ENCODE measurements around the gene GABBR2. TPM values are rescaled to one million over a fixed set of nuclear protein-coding genes. Genes with fewer than 3 reads are reported as not detected.

Gene GABBR2
- total and polyA plus RNA-seq, 9 of the 15 experiments (the other 6 are each of a cell fraction or from before 2014, with no cell fraction given): 0.15 to 1.9 (median 0.32) TPM

- Histone ChIP-seq H3K9me1 (ENCODE audit: control insufficient read depth, insufficient read depth, low read length) (no peaks in the 10 kb centered on the region), H3K4me1 (replicated peaks in 1 of 2; ENCODE audit: control insufficient read depth in 2 of 2, insufficient read depth in 2 of 2, low read length in 2 of 2) (no peaks in the 10 kb centered on the region; a peak in 1 of 5 replicates), H3K27ac (ENCODE audit: extremely low read depth, low read depth, low read length) (no peak overlapping the region), H2AFZ (ENCODE audit: low read depth, low read length) (no peak overlapping the region), H3K9me3 (replicated peaks; ENCODE audit: control insufficient read depth, insufficient read depth, low read depth, low read length) (no peaks in the 10 kb centered on the region), H3K79me2 (ENCODE audit: control insufficient read depth, insufficient read depth, low read length) (no peaks in the 10 kb centered on the region), H4K20me1 (replicated peaks; ENCODE audit: control insufficient read depth, insufficient read depth, low read length) (no peaks in the 10 kb centered on the region), H3K9ac (ENCODE audit: insufficient read depth in 1 of 2, low read depth in 2 of 2, low read length in 2 of 2) (no peak overlapping the region), H3K27me3 (ENCODE audit: control insufficient read depth in 2 of 2, insufficient read depth in 2 of 2, low read length in 2 of 2) (no peaks in the 10 kb centered on the region; a peak in 1 of 5 replicates), H3K4me3 (no peak overlapping the region), H3K4me2 (ENCODE audit: insufficient read depth, low read length) (no peak overlapping the region), H3K36me3 (ENCODE audit: control insufficient read depth, insufficient read depth, low read length) (no peaks in the 10 kb centered on the region)
- intact Hi-C loops (cut with micrococcal nuclease) (no loop called here), in situ Hi-C loops (cut with MboI) (no loop called here)
- ChIA-PET CTCF (ENCODE audit: low intra/inter-chr PET ratio) (no interaction called here), POLR2A (interaction anchor here (1.7 kb wide), 1 partner anchor 9 kb away, joined by 5 read pairs; no protein-coding TSS in a partner anchor)
- TF ChIP-seq ZNF140 (CRISPR knock-in tag; IDR thresholded peaks at IDR 0.05) (no peak), FOSL1 (tag; conservative IDR thresholded peaks at IDR 0.05) (peak; percentile 53; the same call in 1 of the 2 replicates), ESRRA (IDR thresholded peaks at IDR 0.05; ENCODE audit: borderline replicate concordance, low read depth) (no peak), JUND (IDR thresholded peaks at IDR 0.05; ENCODE audit: borderline replicate concordance, low read depth, low read length) (no peak), JUND (tag; IDR thresholded peaks at IDR 0.05; ENCODE audit: borderline replicate concordance, low read depth, low read length) (0 out of 3 replicates have a peak, but pooled peaks have one; percentile 23), POLR3G (IDR thresholded peaks at IDR 0.05; ENCODE audit: extremely low read depth, insufficient read length, insufficient replicate concordance) (peak; percentile 18), ATF3 (IDR thresholded peaks at IDR 0.05) (peak; percentile 37), ATF3 (CRISPR knock-in tag; conservative IDR thresholded peaks at IDR 0.05) (no peak), ZNF830 (CRISPR knock-in tag; IDR thresholded peaks at IDR 0.05) (no peak), NFE2 (IDR thresholded peaks at IDR 0.05; ENCODE audit: low read depth) (peak; percentile 24; the same call in 1 of the 2 replicates)
- TF ChIP-seq, protein P1, sequence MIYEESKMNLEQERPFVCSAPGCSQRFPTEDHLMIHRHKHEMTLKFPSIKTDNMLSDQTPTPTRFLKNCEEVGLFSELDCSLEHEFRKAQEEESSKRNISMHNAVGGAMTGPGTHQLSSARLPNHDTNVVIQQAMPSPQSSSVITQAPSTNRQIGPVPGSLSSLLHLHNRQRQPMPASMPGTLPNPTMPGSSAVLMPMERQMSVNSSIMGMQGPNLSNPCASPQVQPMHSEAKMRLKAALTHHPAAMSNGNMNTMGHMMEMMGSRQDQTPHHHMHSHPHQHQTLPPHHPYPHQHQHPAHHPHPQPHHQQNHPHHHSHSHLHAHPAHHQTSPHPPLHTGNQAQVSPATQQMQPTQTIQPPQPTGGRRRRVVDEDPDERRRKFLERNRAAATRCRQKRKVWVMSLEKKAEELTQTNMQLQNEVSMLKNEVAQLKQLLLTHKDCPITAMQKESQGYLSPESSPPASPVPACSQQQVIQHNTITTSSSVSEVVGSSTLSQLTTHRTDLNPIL (CRISPR knock-in tag; IDR thresholded peaks at IDR 0.05): no peak
- DNase-seq (ENCODE audit: extremely low read depth in 1 of 4, low spot score in 3 of 4): no peak
- WGBS (ENCODE audit: insufficient coverage, low coverage, missing lambda C conversion rate): 22% methylated on average over 7 of the region's 7 CpGs
- no peak for FAIRE-seq
- no TSS peak for BruUV-seq (replicated peaks)
- ATAC-seq: no peak
These were observed 158.4 kb downstream of the GABBR2 start for GRCh38 chr9:98550206-98550820.

Measured in K562 (cell line).